KMS-11 (cell line): ENCODE results near the gene PHLDB3.

ENCODE experiments used
- H2AFZ ChIP-seq: fragments of 200-600 bp; sonication (generic); 2 replicates; pipeline ENCODE4 v1.6.1; 2016; ENCODE audit warnings: antibody characterized with exemption, mixed run types, low read depth
- H3K27ac ChIP-seq: fragments of 200-600 bp; sonication (generic); 2 replicates; pipeline ENCODE4 v1.6.1; 2016; ENCODE audit warnings: mild to moderate bottlenecking, mixed run types
- H3K27me3 ChIP-seq: fragments of 200-600 bp; sonication (generic); 2 replicates; pipeline ENCODE4 v1.6.1; 2017; ENCODE audit warnings: mild to moderate bottlenecking, low read depth, mixed run types, moderate library complexity; ENCODE audit not compliant: insufficient read depth
- H3K36me3 ChIP-seq: fragments of 200-600 bp; sonication (generic); 2 replicates; pipeline ENCODE4 v1.6.1; 2017; ENCODE audit warnings: mild to moderate bottlenecking, mixed run types; ENCODE audit not compliant: insufficient read depth
- H3K4me1 ChIP-seq: fragments of 200-600 bp; sonication (generic); 2 replicates; pipeline ENCODE4 v1.6.1; 2016; ENCODE audit warnings: mild to moderate bottlenecking, low read depth, mixed run types; ENCODE audit not compliant: poor library complexity, severe bottlenecking
- H3K4me2 ChIP-seq: fragments of 200-600 bp; sonication (generic); 2 replicates; pipeline ENCODE4 v1.7.0; 2016; ENCODE audit warnings: mild to moderate bottlenecking, mixed run types
- H3K4me3 ChIP-seq: fragments of 200-600 bp; sonication (generic); IDR thresholded peaks from 2 replicates; pipeline ENCODE4 v1.6.1; 2017; ENCODE audit warnings: low read depth, low read length, mixed read lengths; ENCODE audit not compliant: insufficient read depth
- H3K79me2 ChIP-seq: fragments of 200-600 bp; sonication (generic); 2 replicates; pipeline ENCODE4 v1.6.1; 2016; ENCODE audit warnings: low read depth, mixed run types; ENCODE audit not compliant: insufficient read depth
- H3K9ac ChIP-seq: fragments of 200-600 bp; sonication (generic); 2 replicates; pipeline ENCODE4 v1.6.1; 2016; ENCODE audit warnings: mild to moderate bottlenecking, mixed run types
- H4K20me1 ChIP-seq: fragments of 200-600 bp; sonication (generic); 2 replicates; pipeline ENCODE4 v1.6.1; 2016; ENCODE audit warnings: mild to moderate bottlenecking, mixed run types; ENCODE audit not compliant: insufficient read depth
- TF ChIP-seq, protein P1 (sequence below): fragments of 200-600 bp; sonication (generic); conservative IDR thresholded peaks from 2 replicates; pipeline ENCODE4 v1.6.1; 2017; ENCODE audit warnings: low read depth, mild to moderate bottlenecking, antibody characterized with exemption, low read length, moderate library complexity, mixed read lengths

PHLDB3 gene

DNA sequence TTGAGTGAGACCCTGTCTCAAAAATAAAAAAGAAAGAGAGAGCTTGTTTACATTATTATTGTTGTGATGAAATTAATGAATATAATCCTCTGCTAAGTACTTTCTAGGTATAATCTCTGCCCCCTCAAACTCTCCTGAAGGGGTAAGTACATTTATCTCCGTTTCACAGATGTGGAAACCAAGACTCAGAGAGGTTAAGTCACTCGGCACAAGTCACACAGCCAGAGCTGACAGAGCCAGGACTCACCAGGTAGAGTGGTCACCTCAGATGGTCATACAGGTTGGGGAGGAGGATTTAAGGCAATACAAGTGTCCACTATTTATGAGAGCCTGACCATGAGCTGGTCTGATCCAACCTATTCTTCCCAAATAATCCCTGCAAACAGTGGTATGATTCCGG, 24.0 kb downstream of the PHLDB3 start:
- no peak overlapping the region for H3K9ac ChIP-seq
- H3K27me3 ChIP-seq: no peaks in the 10 kb centered on the region
- no peak overlapping the region for H3K4me2 ChIP-seq
- H2AFZ ChIP-seq: no peak overlapping the region
- no peak overlapping the region for H3K27ac ChIP-seq
- no peak overlapping the region for H3K4me3 ChIP-seq
- H3K79me2 ChIP-seq: no peaks in the 10 kb centered on the region
- TF ChIP-seq, protein P1, sequence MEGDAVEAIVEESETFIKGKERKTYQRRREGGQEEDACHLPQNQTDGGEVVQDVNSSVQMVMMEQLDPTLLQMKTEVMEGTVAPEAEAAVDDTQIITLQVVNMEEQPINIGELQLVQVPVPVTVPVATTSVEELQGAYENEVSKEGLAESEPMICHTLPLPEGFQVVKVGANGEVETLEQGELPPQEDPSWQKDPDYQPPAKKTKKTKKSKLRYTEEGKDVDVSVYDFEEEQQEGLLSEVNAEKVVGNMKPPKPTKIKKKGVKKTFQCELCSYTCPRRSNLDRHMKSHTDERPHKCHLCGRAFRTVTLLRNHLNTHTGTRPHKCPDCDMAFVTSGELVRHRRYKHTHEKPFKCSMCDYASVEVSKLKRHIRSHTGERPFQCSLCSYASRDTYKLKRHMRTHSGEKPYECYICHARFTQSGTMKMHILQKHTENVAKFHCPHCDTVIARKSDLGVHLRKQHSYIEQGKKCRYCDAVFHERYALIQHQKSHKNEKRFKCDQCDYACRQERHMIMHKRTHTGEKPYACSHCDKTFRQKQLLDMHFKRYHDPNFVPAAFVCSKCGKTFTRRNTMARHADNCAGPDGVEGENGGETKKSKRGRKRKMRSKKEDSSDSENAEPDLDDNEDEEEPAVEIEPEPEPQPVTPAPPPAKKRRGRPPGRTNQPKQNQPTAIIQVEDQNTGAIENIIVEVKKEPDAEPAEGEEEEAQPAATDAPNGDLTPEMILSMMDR: no peak
- peaks cover 5% of the 10 kb centered on the region for H3K4me1 ChIP-seq
- no peaks in the 10 kb centered on the region for H3K36me3 ChIP-seq
- H4K20me1 ChIP-seq: no peaks in the 10 kb centered on the region

DNA sequence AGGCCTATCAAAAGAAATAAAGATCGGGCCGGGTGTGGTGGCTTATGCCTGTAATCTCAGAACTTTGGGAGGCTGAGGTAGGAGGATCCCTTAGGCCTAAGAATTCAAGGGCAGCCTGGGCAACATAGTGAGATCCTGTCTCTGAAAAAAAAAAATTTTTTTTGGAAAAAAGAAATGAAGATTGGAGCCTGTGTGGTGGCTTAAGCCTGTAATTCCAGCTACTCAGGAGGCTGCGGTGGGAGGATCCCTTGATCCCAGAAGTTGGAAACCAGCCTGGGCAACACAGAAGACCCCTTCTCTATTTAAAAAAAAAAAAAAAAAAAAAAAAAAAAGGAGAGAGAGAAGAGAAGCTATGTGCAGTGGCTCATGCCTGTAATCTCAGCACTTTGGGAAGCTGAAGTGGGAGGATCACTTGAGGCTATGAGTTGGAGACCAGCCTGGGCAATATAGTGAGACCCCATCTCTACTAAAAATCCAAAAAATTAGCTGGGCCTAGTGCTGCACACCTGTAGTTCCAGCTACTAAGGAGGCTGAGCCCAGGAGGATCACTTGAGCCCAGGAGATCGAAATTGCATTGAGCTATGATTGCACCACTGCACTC, 24.5 kb downstream of the PHLDB3 start:
- Histone ChIP-seq H3K79me2 (no peaks in the 10 kb centered on the region), H3K27me3 (no peaks in the 10 kb centered on the region)

DNA sequence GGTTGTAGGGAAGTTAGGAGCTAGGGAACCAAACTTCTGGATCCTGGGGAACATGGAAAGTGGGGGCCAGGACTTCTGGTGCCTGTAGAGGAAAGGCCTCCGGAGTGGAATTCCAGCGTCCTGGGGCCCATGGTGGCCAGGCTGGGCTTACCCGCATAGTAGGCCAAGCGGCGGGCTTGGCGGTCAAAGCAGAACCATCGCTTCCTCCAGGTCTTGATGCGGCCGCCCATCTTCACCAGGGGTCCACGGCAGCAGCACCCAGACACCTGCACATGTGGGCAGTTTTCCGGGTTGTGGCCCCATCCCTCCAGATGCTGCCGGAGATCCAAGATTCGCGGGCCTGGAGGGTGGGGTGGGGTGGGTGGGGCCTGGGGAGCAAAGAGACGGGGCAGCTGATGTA, 25.3 kb downstream of the PHLDB3 start:
- Histone ChIP-seq H3K9ac (no peak overlapping the region), H3K4me1 (peaks cover 5% of the 10 kb centered on the region), H3K27me3 (no peaks in the 10 kb centered on the region), H3K4me3 (no peak overlapping the region), H3K4me2 (no peak overlapping the region), H4K20me1 (no peaks in the 10 kb centered on the region), H3K36me3 (no peaks in the 10 kb centered on the region), H2AFZ (no peak overlapping the region), H3K79me2 (no peaks in the 10 kb centered on the region), H3K27ac (no peak overlapping the region)
- TF ChIP-seq, protein P1: no peak

More for the DNA sequence above, 24.5 kb downstream of the PHLDB3 start:
- H3K36me3 ChIP-seq: no peaks in the 10 kb centered on the region
- H3K4me2 ChIP-seq: no peak overlapping the region
- H3K4me3 ChIP-seq: no peak overlapping the region
- TF ChIP-seq, protein P1: no peak
- H4K20me1 ChIP-seq: no peaks in the 10 kb centered on the region
- no peak overlapping the region for H2AFZ ChIP-seq
- H3K9ac ChIP-seq: no peak overlapping the region
- no peak overlapping the region for H3K27ac ChIP-seq
- peaks cover 5% of the 10 kb centered on the region for H3K4me1 ChIP-seq

DNA sequence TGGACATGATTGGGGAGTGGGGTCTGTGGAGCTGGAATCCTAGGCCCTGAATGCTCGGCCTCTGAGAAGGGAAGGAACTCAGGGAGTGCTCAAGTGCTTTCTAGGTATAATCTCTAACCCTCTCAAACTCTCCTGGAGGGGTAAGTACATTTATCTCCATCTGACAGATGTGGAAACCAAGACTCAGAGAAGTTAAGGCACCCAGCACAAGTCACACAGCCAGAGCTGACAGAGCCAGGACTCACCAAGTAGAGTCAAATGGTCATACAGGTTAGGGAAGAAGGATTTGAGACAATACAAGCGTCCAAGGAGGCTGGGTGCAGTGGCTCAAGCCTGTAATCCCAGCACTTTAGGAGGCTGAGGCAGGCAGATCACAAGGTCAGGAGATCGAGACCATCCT, 26.2 kb downstream of the PHLDB3 start:
- TF ChIP-seq, protein P1: no peak
- H3K9ac ChIP-seq: no peak overlapping the region
- H4K20me1 ChIP-seq: no peaks in the 10 kb centered on the region
- H3K27ac ChIP-seq: no peak overlapping the region
- no peaks in the 10 kb centered on the region for H3K36me3 ChIP-seq
- peaks cover 5% of the 10 kb centered on the region for H3K4me1 ChIP-seq
- no peak overlapping the region for H2AFZ ChIP-seq
- H3K4me3 ChIP-seq: no peak overlapping the region
- H3K79me2 ChIP-seq: no peaks in the 10 kb centered on the region
- no peaks in the 10 kb centered on the region for H3K27me3 ChIP-seq
- H3K4me2 ChIP-seq: no peak overlapping the region
